HCEC 1CT (cell line): ENCODE measurements around the gene WBP2NL.

Source experiments
- DNase-seq: peaks from one replicate; pipeline ENCODE4 v3.0.0-alpha.2; 2017

The WBP2NL gene

DNA sequence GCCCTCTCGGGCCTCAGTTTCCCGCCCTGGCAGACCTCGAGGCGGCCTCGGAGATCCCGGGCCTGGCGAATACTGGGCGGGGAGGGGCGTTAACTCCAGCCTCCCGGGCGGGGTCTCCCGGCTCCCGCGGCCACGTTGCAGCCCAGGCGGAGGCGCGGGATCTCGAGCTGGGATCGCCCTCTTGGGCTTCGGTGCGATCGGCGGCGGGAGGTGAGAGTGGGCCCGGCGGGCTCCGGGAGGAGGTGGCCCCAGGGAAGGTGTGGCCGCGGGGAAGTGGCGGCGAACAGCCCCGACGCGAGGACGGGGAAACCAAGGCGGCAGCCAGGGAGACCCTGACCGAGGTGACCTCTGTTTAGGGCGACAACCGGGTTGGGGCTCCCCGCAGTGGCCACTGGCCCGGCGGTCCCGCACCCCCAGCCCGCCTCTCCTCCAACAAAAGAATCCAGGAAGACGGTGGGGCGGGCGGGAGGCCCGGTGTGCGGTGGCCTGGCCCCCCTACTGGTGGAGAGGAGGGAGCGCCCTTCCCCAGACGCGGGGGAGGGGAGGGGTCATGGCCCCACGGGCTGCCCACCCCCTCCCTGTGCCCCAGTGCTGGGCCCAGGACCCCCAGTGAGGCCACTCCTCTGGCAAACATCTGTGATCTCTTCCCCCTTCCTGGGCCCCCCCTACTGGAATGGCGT, 75.7 kb downstream of the WBP2NL start, which contains the start of gene PHETA2:
TSS of gene PHETA2 (plus strand) at position 117 of the 680 bp plus-strand sequence. CDS start 3,046 bp downstream, outside the sequence.
- DNase-seq: no peak

DNA sequence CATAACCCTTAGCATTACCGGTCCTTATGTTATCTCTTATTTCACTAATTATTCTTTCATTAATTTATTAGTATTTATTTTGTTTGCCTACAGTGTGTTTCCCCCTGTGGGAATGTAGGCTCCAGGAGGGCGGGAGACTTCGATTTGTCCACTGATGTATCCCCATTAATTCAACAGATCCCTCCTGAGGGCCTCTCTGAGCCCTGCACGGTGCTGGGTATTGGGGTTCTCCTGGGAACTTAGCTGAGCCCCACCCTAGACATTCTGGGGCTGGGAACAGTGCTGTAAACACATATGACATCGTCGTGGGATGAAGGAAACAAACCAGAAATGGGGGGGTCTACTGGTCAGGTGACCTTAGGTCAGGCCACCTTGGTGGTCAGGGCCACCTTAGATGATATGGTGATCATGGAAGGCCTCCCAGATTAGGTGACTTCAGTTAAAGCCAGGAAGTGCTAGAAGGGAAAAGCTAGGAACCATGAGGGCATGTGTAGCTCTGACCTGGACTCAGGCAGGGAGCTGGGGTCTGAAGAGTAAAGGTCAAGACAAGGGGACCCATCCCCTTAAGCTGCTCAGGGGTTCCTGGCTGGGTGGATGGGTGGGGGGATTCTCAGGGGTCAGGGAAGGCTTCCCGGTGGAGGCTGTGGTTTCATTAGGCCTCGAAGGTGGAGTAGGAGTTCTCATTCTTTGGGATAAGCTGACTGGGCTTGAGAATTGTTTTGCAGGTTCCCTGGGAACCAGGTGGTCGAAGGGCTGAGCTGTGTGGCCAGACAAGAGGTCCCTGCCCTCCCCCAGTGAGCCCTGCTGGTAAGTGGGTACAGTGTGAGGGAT, 76.5 kb downstream of the WBP2NL start:
- no peak for DNase-seq

DNA sequence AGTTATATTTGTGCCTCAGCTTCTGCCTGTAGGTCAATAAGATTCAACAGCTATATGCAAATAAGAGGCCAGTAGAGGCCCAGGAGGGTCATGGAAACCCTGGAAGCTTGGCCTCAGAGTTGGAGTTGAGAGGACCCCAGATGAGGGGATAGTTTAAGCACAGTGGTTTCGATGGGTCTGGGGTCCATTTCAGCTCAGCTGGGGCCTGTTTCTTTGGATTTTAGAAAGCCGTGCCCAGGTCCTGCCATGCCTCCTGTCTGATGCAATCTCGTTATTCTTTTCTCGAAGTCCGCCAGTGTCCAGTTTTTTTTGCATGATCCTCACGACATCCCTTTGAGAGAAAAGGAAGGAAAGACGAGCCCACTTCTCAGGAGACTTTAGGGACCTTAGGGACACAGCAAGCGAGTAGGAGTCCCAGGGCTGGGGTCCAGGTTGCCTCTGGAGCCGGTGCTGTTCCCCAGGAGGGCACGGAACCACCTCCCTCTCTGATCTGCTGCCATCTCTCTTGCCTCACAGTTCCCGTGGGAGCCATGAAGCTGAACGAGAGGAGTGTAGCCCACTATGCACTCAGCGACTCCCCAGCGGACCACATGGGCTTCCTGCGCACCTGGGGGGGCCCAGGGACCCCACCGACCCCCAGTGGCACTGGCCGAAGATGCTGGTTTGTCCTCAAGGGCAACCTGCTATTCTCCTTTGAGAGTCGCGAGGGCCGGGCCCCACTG, 78.3 kb downstream of the WBP2NL start:
- no peak for DNase-seq

DNA sequence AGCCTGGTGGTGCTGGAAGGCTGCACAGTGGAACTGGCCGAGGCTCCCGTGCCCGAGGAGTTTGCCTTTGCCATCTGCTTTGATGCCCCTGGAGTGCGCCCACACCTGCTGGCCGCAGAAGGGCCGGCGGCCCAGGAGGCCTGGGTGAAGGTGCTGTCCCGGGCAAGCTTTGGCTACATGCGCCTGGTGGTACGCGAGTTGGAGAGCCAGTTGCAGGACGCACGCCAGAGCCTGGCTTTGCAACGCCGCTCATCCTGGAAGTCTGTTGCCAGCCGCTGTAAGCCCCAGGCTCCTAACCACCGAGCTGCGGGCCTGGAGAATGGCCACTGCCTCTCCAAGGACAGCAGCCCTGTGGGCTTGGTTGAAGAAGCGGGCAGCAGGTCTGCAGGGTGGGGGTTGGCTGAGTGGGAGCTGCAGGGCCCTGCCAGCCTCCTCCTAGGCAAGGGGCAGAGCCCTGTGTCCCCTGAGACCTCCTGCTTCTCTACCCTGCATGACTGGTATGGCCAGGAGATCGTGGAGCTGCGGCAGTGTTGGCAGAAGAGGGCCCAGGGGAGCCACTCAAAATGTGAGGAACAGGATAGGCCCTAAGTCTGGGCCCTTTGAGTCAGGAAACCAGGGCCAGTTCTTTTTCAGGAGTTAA, 79.0 kb downstream of the WBP2NL start:
- DNase-seq: no peak
